Loucy (cell line): ENCODE results near the gene C3orf20.

Experiments used
- H2AFZ ChIP-seq: fragments of 200-600 bp; sonication (generic); 2 replicates; pipeline ENCODE4 v1.6.0; 2016; ENCODE audit warnings: antibody characterized with exemption, mild to moderate bottlenecking, low read length, moderate library complexity
- H3F3A ChIP-seq: fragments of 200-600 bp; 2 replicates; pipeline ENCODE4 v1.6.0; 2016; ENCODE audit warnings: antibody characterized with exemption, low read depth, mild to moderate bottlenecking
- H3K27me3 ChIP-seq: fragments of 200-600 bp; sonication (generic); 2 replicates; pipeline ENCODE4 v1.6.1; 2014; ENCODE audit warnings: low read length, mild to moderate bottlenecking; ENCODE audit not compliant: insufficient read depth, poor library complexity, severe bottlenecking
- H3K36me3 ChIP-seq: fragments of 200-600 bp; sonication (generic); 2 replicates; pipeline ENCODE4 v1.6.1; 2016; ENCODE audit warnings: low read length; ENCODE audit not compliant: insufficient read depth
- H3K4me1 ChIP-seq: fragments of 200-600 bp; sonication (generic); 2 replicates; pipeline ENCODE4 v1.5.1; 2014; ENCODE audit warnings: low read length, mild to moderate bottlenecking; ENCODE audit not compliant: insufficient read depth, poor library complexity, severe bottlenecking
- H3K4me2 ChIP-seq: fragments of 200-600 bp; sonication (generic); 2 replicates; pipeline ENCODE4 v1.6.0; 2014; ENCODE audit warnings: antibody characterized with exemption, low read length, low read depth, mild to moderate bottlenecking; ENCODE audit not compliant: poor library complexity, severe bottlenecking
- H3K4me3 ChIP-seq: fragments of 200-600 bp; sonication (generic); 2 replicates; pipeline ENCODE4 v1.5.1; 2014; ENCODE audit warnings: low read length, mild to moderate bottlenecking, mixed read lengths; ENCODE audit not compliant: poor library complexity, severe bottlenecking
- H3K79me2 ChIP-seq: fragments of 200-600 bp; sonication (generic); 2 replicates; pipeline ENCODE4 v1.6.1; 2014; ENCODE audit warnings: low read length; ENCODE audit not compliant: insufficient read depth
- H3K9ac ChIP-seq: fragments of 200-600 bp; sonication (generic); 2 replicates; pipeline ENCODE4 v1.6.0; 2014; ENCODE audit warnings: mild to moderate bottlenecking, low read depth, low read length, moderate library complexity; ENCODE audit not compliant: poor library complexity, severe bottlenecking
- H3K9me2 ChIP-seq: fragments of 200-600 bp; sonication (generic); replicated peaks from 2 replicates; pipeline ENCODE4 v1.6.1; 2016; ENCODE audit warnings: low read depth, low read length, mixed read lengths
- H3K9me3 ChIP-seq: fragments of 200-600 bp; sonication (generic); 2 replicates; pipeline ENCODE4 v1.6.1; 2014; ENCODE audit warnings: mild to moderate bottlenecking, antibody characterized with exemption, low read length, low read depth; ENCODE audit not compliant: insufficient read depth
- H4K20me1 ChIP-seq: fragments of 200-600 bp; sonication (generic); 2 replicates; pipeline ENCODE4 v1.6.0; 2014; ENCODE audit warnings: antibody characterized with exemption, low read length, mild to moderate bottlenecking; ENCODE audit not compliant: insufficient read depth, poor library complexity, severe bottlenecking
- EZH2phosphoT487 ChIP-seq: fragments of 200-600 bp; IDR thresholded peaks from 2 replicates; pipeline ENCODE4 v1.6.1; 2018; ENCODE audit warnings: antibody characterized with exemption, mild to moderate bottlenecking, moderate library complexity, borderline replicate concordance
- TF ChIP-seq, protein P1 (sequence below): fragments of 200-600 bp; sonication (generic); conservative IDR thresholded peaks from 2 replicates; pipeline ENCODE4 v1.5.1; 2014; ENCODE audit warnings: mild to moderate bottlenecking, antibody characterized with exemption, low read length

The C3orf20 gene

DNA sequence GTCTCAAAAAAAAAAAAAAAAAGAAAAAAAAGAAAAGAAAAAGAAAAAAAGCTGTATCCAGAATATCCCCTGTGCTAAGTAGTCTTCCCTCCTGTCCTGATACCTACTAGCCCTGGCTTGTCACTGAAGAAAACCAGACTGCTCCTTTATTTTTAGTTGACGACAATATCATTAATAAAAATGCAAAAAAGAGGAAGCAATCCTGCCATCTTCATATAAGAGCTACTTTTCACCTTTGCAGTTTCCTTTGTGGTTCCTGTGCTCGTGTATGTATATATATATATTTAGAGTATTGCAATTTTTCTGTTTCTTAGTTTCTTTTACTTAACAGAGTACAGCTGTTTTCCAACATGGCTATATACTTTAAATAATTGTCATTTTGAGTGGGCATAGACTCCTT, 13.6 kb downstream of the C3orf20 start:
- Histone ChIP-seq H2AFZ (no peak overlapping the region), H3K9me2 (no peaks in the 10 kb centered on the region), H3K9ac (no peak overlapping the region), H3F3A (no peaks in the 10 kb centered on the region), H4K20me1 (no peaks in the 10 kb centered on the region), H3K36me3 (no peaks in the 10 kb centered on the region), H3K27me3 (no peaks in the 10 kb centered on the region), H3K79me2 (no peaks in the 10 kb centered on the region), H3K4me3 (no peak overlapping the region), H3K4me2 (no peak overlapping the region), H3K4me1 (no peaks in the 10 kb centered on the region), H3K9me3 (no peaks in the 10 kb centered on the region)
- no peak for TF ChIP-seq EZH2phosphoT487
- TF ChIP-seq, protein P1, sequence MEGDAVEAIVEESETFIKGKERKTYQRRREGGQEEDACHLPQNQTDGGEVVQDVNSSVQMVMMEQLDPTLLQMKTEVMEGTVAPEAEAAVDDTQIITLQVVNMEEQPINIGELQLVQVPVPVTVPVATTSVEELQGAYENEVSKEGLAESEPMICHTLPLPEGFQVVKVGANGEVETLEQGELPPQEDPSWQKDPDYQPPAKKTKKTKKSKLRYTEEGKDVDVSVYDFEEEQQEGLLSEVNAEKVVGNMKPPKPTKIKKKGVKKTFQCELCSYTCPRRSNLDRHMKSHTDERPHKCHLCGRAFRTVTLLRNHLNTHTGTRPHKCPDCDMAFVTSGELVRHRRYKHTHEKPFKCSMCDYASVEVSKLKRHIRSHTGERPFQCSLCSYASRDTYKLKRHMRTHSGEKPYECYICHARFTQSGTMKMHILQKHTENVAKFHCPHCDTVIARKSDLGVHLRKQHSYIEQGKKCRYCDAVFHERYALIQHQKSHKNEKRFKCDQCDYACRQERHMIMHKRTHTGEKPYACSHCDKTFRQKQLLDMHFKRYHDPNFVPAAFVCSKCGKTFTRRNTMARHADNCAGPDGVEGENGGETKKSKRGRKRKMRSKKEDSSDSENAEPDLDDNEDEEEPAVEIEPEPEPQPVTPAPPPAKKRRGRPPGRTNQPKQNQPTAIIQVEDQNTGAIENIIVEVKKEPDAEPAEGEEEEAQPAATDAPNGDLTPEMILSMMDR = no peak

DNA sequence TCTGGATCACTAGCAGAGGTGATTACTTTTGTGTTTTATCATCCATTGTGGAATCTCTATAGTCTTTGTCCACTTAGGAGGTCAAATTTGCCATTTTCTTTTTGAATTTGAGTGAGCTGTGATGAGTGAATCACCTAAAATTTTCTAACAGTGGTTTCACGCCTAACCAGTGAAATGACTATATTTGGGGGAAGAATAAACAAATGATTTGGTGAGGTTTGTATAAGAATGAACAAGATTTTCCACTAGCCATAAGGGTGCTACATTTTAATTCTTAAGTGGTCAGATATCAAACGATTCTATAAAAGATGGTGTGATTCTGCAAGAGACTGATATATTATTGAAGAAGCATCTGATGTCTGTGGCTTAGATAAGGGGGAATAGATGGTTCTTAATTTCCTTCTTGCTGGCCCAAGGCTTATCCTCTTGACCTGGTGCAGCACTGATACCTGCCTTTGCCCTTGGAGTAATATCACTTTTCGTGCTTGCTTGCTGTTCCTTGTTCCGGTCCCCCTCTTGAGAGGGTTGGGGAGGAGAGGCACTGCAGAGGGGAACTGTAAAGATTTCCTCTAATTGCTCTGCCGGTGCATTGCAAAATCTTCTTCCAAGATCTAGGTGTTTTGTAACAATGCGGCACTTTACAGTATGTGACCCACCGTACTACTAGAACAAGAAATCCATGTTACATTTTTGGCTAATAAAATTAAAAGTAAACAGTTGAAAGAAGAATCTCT, 14.5 kb downstream of the C3orf20 start:
- no peak for TF ChIP-seq EZH2phosphoT487
- TF ChIP-seq, protein P1 = no peak
- Histone ChIP-seq H2AFZ (no peak overlapping the region), H3K4me2 (no peak overlapping the region), H3F3A (no peaks in the 10 kb centered on the region), H3K4me3 (no peak overlapping the region), H3K79me2 (no peaks in the 10 kb centered on the region), H3K9me2 (no peaks in the 10 kb centered on the region), H3K9ac (no peak overlapping the region), H4K20me1 (no peaks in the 10 kb centered on the region), H3K36me3 (no peaks in the 10 kb centered on the region), H3K27me3 (no peaks in the 10 kb centered on the region), H3K4me1 (no peaks in the 10 kb centered on the region), H3K9me3 (no peaks in the 10 kb centered on the region)

DNA sequence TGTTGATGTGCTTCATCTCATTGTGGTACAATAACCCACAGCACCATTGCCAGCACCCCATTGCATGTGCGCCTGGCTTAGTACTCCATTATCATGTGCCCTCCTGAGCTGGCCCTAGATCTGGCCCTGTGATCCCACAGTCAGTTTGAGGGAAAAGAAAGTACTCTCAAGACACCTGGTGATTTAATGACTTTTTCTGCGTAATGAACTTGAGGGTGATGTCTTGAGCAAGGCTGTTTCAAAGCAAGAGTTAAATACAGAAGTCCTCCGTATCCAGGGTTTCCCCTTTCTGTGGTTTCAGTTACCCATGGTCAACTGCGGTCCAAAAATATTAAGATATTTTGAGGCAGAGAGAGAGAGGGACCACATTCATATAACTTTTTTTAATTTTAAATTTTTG, 16.3 kb downstream of the C3orf20 start:
- H3K4me3 ChIP-seq = no peak overlapping the region
- TF ChIP-seq EZH2phosphoT487 = no peak
- TF ChIP-seq, protein P1 = no peak
- H2AFZ ChIP-seq = no peak overlapping the region
- H3F3A ChIP-seq = no peaks in the 10 kb centered on the region
- no peak overlapping the region for H3K4me2 ChIP-seq
- H3K79me2 ChIP-seq = no peaks in the 10 kb centered on the region
- H3K27me3 ChIP-seq = no peaks in the 10 kb centered on the region
- H3K9me2 ChIP-seq = no peaks in the 10 kb centered on the region
- H3K9me3 ChIP-seq = no peaks in the 10 kb centered on the region
- H3K36me3 ChIP-seq = no peaks in the 10 kb centered on the region
- no peaks in the 10 kb centered on the region for H4K20me1 ChIP-seq
- no peaks in the 10 kb centered on the region for H3K4me1 ChIP-seq
- H3K9ac ChIP-seq = no peak overlapping the region
